ENCODE results near the gene TARBP2.

The TARBP2 gene

GRCh38 chr12:53492830-53493609 is 8.1 kb upstream of the TARBP2 start:
- H3K4me3 ChIP-seq (ENCODE audit: control insufficient read depth, low read depth, low read length) = peak overlapping the region; percentile 57
- TF ChIP-seq CTCF (IDR thresholded peaks at IDR 0.05; ENCODE audit: control insufficient read depth, insufficient read depth, low read depth, low read length, missing control alignments) = peak; percentile 2
- DNase-seq (ENCODE audit: low read depth) = no peak

DNA sequence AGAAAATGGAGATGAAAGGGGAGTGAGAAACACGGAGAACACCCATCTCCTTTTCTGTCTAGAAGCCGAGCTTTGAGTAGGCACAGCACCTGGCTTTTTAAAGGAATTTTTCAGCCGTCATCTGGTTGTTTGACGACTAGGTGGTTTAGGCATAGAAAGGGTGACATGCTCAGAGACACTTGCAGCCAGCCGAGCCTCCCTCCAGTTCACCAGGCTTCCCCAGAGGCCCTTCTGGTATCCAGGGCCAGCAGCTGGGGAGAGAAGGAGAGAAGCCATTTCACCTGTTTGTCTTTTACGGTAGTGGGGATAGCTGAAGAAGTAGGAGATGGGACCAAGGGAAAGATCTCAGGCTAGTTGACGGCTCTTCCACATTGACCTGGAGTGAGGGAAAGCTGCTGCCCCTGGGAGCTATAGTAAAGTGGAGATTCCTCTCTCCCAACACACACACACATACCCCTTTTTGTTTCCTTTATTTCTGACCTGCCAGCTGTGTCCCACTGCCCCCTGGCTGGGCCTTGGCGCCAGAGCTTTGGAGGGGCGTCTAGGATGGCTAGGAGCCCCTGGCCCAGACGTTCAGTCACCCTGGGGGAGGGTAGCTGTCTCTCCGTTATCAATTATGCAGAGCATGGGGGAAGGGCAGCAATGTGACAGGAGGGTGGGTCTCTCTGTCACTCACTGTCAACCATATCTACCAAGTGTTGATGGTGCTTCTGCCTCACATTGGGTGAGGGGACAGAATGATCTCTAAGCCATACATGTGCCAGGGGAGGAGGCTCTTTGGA is 7.3 kb upstream of the TARBP2 start:
- no peak for TF ChIP-seq CTCF (IDR thresholded peaks at IDR 0.05; ENCODE audit: control insufficient read depth, insufficient read depth, low read depth, low read length, missing control alignments)
- no peak for DNase-seq (ENCODE audit: low read depth)
- no peak overlapping the region; the same call in 1 of the 2 replicates for H3K4me3 ChIP-seq (ENCODE audit: control insufficient read depth, low read depth, low read length)

DNA sequence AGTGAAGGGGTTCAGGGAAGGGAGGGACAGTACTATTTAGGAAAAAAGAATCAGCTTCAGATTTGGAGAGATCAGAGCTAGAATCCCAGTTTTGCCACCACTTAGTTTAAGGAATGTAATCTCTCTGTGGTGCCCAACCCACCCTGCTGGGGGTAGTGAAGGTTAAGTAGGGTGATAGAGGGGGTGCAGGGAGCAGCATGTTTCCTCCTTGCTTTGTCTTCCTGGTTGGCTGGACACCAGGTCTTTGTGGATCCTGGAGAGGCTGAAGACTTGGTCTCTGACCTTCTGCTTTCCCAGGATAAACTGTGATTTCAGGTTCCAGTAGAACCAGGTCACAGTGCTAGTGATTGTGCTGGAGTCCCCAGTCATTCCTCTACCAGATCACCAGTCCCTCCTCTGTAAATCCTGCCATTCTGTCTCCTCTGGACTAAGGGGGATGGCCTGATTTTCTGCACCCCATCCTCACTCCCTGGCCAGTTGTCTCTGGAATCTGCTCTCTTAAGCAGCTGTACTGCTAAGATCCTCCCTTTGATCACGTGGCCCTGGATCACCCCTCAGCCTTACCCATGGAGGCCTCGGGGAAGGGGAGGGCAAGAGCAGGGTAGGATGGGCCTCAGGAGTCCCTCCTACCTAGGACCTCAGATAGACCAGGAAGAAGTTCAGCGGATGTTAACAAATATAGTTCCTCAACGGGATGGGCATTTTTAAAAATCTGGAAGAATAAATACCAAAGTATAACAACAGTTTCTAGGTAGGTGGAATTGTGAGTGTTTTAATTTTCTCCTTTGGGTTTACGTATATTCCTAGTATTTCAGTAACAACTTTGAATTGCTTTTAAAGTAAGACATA is 5.0 kb upstream of the TARBP2 start:
- TF ChIP-seq CTCF (IDR thresholded peaks at IDR 0.05; ENCODE audit: control insufficient read depth, insufficient read depth, low read depth, low read length, missing control alignments) = no peak
- DNase-seq (ENCODE audit: low read depth) = no peak
- H3K4me3 ChIP-seq (ENCODE audit: control insufficient read depth, low read depth, low read length) = no peak overlapping the region

DNA sequence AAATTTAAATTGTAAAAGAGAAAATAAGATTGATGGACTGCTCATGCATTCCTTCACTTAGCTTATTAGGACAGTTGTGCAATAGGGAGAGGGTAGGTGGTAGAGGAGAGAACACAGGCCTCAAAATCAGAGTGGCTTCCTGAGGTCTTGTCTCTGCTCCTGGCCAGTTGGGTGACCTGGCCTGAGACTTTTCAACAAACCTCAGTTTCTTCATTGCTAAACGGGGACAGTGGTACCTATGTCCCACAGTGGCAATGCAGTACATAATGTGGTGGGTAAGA is 4.4 kb upstream of the TARBP2 start:
- H3K4me3 ChIP-seq (ENCODE audit: control insufficient read depth, low read depth, low read length) = no peak overlapping the region
- no peak for TF ChIP-seq CTCF (IDR thresholded peaks at IDR 0.05; ENCODE audit: control insufficient read depth, insufficient read depth, low read depth, low read length, missing control alignments)
- DNase-seq (ENCODE audit: low read depth) = no peak

GRCh38 chr12:53497461-53497860 is 3.6 kb upstream of the TARBP2 start:
- DNase-seq (ENCODE audit: low read depth) = no peak
- no peak for TF ChIP-seq CTCF (IDR thresholded peaks at IDR 0.05; ENCODE audit: control insufficient read depth, insufficient read depth, low read depth, low read length, missing control alignments)
- H3K4me3 ChIP-seq (ENCODE audit: control insufficient read depth, low read depth, low read length) = no peak overlapping the region

DNA sequence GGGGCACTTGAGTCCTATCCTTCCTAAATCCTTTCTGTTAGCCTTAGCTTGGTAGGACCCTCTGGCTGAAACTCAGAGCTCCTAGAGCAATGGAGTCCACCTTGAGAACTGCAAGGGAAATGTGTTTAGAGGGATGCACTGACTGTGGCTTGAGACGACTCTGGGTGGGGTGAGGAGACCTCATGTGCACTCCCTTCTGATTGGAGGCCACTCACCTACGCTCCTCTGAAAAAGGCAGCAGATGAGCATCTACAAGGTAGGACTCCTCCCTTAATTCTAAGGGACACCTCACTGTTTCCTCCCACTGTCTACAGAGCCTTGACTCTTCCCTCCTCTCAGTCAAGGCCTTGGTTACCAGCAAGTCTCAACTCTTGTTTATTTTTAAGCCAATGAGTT is 2.9 kb upstream of the TARBP2 start:
- DNase-seq (ENCODE audit: low read depth) = no peak
- no peak for TF ChIP-seq CTCF (IDR thresholded peaks at IDR 0.05; ENCODE audit: control insufficient read depth, insufficient read depth, low read depth, low read length, missing control alignments)
- H3K4me3 ChIP-seq (ENCODE audit: control insufficient read depth, low read depth, low read length) = peak overlapping the region; percentile 64
